Mesendoderm (in vitro differentiated cells): ENCODE measurements around the gene HSF5.
A peak's percentile ranks its signal among the peaks of the same experiment; 100 is the strongest.

Experiments
- DNase-seq: peaks from one replicate; pipeline ENCODE4 v3.0.0; 2013
- H2AK5ac ChIP-seq: 2 replicates; pipeline ENCODE4 v1.6.1; 2013; ENCODE audit warnings: low read length, inconsistent platforms
- H2BK120ac ChIP-seq: 2 replicates; pipeline ENCODE4 v1.6.1; 2013; ENCODE audit warnings: low read depth, mild to moderate bottlenecking, low read length, moderate library complexity, mixed read lengths
- H2BK15ac ChIP-seq: replicated peaks from 2 replicates; pipeline ENCODE4 v1.6.1; 2013; ENCODE audit warnings: low read depth, mild to moderate bottlenecking, moderate library complexity
- H2BK5ac ChIP-seq: 2 replicates; pipeline ENCODE4 v1.6.1; 2013; ENCODE audit warnings: low read length, inconsistent platforms
- H3K18ac ChIP-seq: 2 replicates; pipeline ENCODE4 v1.6.1; 2013; ENCODE audit warnings: mild to moderate bottlenecking, low read length, mixed read lengths
- H3K23ac ChIP-seq: one replicate; pipeline ENCODE4 v1.6.1; 2013; ENCODE audit warnings: low read length
- H3K27ac ChIP-seq: 2 replicates; pipeline ENCODE4 v1.5.1; 2013; ENCODE audit warnings: low read depth, mild to moderate bottlenecking, inconsistent platforms, low read length, moderate library complexity
- H3K27me3 ChIP-seq: 2 replicates; pipeline ENCODE4 v1.6.1; 2013; ENCODE audit warnings: low read length, control low read depth, mild to moderate bottlenecking, inconsistent platforms; ENCODE audit not compliant: insufficient read depth, poor library complexity
- H3K36me3 ChIP-seq: 2 replicates; pipeline ENCODE4 v1.6.1; 2013; ENCODE audit warnings: low read length, inconsistent platforms; ENCODE audit not compliant: control insufficient read depth, insufficient read depth
- H3K4ac ChIP-seq: one replicate; pipeline ENCODE4 v1.6.1; 2013; ENCODE audit warnings: low read depth, mild to moderate bottlenecking, low read length, moderate library complexity
- H3K4me1 ChIP-seq: 2 replicates; pipeline ENCODE4 v1.6.1; 2013; ENCODE audit warnings: low read depth, low read length, inconsistent platforms; ENCODE audit not compliant: control insufficient read depth
- H3K4me2 ChIP-seq: 2 replicates; pipeline ENCODE4 v1.6.1; 2013; ENCODE audit warnings: low read length
- H3K4me3 ChIP-seq: 2 replicates; pipeline ENCODE4 v1.5.1; 2013; ENCODE audit warnings: mild to moderate bottlenecking, low read length
- H3K56ac ChIP-seq: one replicate; pipeline ENCODE4 v1.6.1; 2013; ENCODE audit warnings: low read length
- H3K79me1 ChIP-seq: 2 replicates; pipeline ENCODE4 v1.6.1; 2013; ENCODE audit warnings: low read length, inconsistent platforms
- H3K79me2 ChIP-seq: 2 replicates; pipeline ENCODE4 v1.6.1; 2013; ENCODE audit warnings: mild to moderate bottlenecking, low read length; ENCODE audit not compliant: control insufficient read depth, insufficient read depth
- H3K9ac ChIP-seq: 2 replicates; pipeline ENCODE4 v1.6.1; 2013; ENCODE audit warnings: low read length, inconsistent platforms
- H4K5ac ChIP-seq: one replicate; pipeline ENCODE4 v1.6.1; 2013; ENCODE audit warnings: low read length
- H4K8ac ChIP-seq: one replicate; pipeline ENCODE4 v1.6.1; 2013; ENCODE audit warnings: low read depth, mild to moderate bottlenecking, control low read depth, low read length, moderate library complexity
- WGBS: extraction: QIAGEN DNeasy Blood & Tissue Kit; methylation state at CpG from one replicate; pipeline ENCODE4 v1.1.7; 2013; ENCODE audit warnings: low lambda C conversion rate, missing lambda C conversion rate; ENCODE audit not compliant: insufficient coverage; ENCODE audit errors: extremely low coverage; 5-methylcytosine and 5-hydroxymethylcytosine counted together

Gene HSF5

GRCh38 chr17:58530655-58531054 lies 42.4 kb upstream of the HSF5 start:
- no peaks in the 10 kb centered on the region for H3K79me2 ChIP-seq
- H4K8ac ChIP-seq = no peak overlapping the region
- no peaks in the 10 kb centered on the region for H3K79me1 ChIP-seq
- no peak overlapping the region for H3K23ac ChIP-seq
- no peak for DNase-seq
- H3K56ac ChIP-seq = no peak overlapping the region
- no peaks in the 10 kb centered on the region for H3K27me3 ChIP-seq
- no peak overlapping the region for H3K4ac ChIP-seq
- no peak overlapping the region for H2BK120ac ChIP-seq
- H3K9ac ChIP-seq = no peak overlapping the region
- H2BK15ac ChIP-seq = no peak overlapping the region
- no peaks in the 10 kb centered on the region for H3K4me1 ChIP-seq
- H3K18ac ChIP-seq = no peak overlapping the region
- no CpG with 5 or more reads among the region's 2 CpGs for WGBS
- H3K36me3 ChIP-seq = no peaks in the 10 kb centered on the region
- no peak overlapping the region for H3K27ac ChIP-seq
- H2BK5ac ChIP-seq = no peak overlapping the region
- H2AK5ac ChIP-seq = no peak overlapping the region
- no peak overlapping the region for H3K4me2 ChIP-seq
- no peak overlapping the region for H4K5ac ChIP-seq
- no peak overlapping the region for H3K4me3 ChIP-seq

GRCh38 chr17:58529275-58529674 lies 41.1 kb upstream of the HSF5 start:
- Histone ChIP-seq H3K4ac (no peak overlapping the region), H3K56ac (no peak overlapping the region), H3K36me3 (no peaks in the 10 kb centered on the region), H3K4me1 (no peaks in the 10 kb centered on the region), H3K4me2 (no peak overlapping the region), H3K18ac (no peak overlapping the region), H3K4me3 (no peak overlapping the region), H2BK15ac (no peak overlapping the region), H3K79me2 (no peaks in the 10 kb centered on the region), H3K9ac (no peak overlapping the region), H3K23ac (no peak overlapping the region), H4K8ac (no peak overlapping the region), H2AK5ac (no peak overlapping the region), H2BK5ac (no peak overlapping the region), H4K5ac (no peak overlapping the region), H3K27ac (no peak overlapping the region), H3K27me3 (no peaks in the 10 kb centered on the region), H2BK120ac (no peak overlapping the region), H3K79me1 (no peaks in the 10 kb centered on the region)
- DNase-seq = no peak
- no CpG with 5 or more reads among the region's 1 CpG for WGBS

- no peak overlapping the region for H3K56ac ChIP-seq
- no peak overlapping the region for H3K23ac ChIP-seq
- no CpG with 5 or more reads among the region's 3 CpGs for WGBS
- H3K27ac ChIP-seq = no peak overlapping the region
- H3K79me2 ChIP-seq = no peaks in the 10 kb centered on the region
- no peaks in the 10 kb centered on the region for H3K27me3 ChIP-seq
- H3K4me3 ChIP-seq = no peak overlapping the region
- no peak overlapping the region for H3K18ac ChIP-seq
- no peaks in the 10 kb centered on the region for H3K79me1 ChIP-seq
- H3K36me3 ChIP-seq = no peaks in the 10 kb centered on the region
- no peak overlapping the region for H4K5ac ChIP-seq
- H3K4me2 ChIP-seq = no peak overlapping the region
- H2BK15ac ChIP-seq = no peak overlapping the region
- H3K4me1 ChIP-seq = no peaks in the 10 kb centered on the region
- H3K9ac ChIP-seq = no peak overlapping the region
- DNase-seq = no peak
- no peak overlapping the region for H2BK5ac ChIP-seq
- no peak overlapping the region for H3K4ac ChIP-seq
- no peak overlapping the region for H2BK120ac ChIP-seq
- no peak overlapping the region for H4K8ac ChIP-seq
- no peak overlapping the region for H2AK5ac ChIP-seq
These were observed 40.2 kb upstream of the HSF5 start for GRCh38 chr17:58528443-58528842.

GRCh38 chr17:58527949-58528348 lies 39.7 kb upstream of the HSF5 start:
- H3K4ac ChIP-seq = no peak overlapping the region
- WGBS = no CpG with 5 or more reads among the region's 3 CpGs

GRCh38 chr17:58527306-58527705 lies 39.1 kb upstream of the HSF5 start:
- WGBS = no CpG with 5 or more reads among the region's 2 CpGs
- no peak overlapping the region for H3K56ac ChIP-seq
- no peak overlapping the region for H3K4me3 ChIP-seq
- H3K4me2 ChIP-seq = no peak overlapping the region
- H3K27ac ChIP-seq = no peak overlapping the region
- H4K5ac ChIP-seq = no peak overlapping the region
- H3K4ac ChIP-seq = no peak overlapping the region
- H3K23ac ChIP-seq = no peak overlapping the region
- H3K79me2 ChIP-seq = no peaks in the 10 kb centered on the region
- H2BK5ac ChIP-seq = no peak overlapping the region
- no peaks in the 10 kb centered on the region for H3K4me1 ChIP-seq
- no peak overlapping the region for H2BK15ac ChIP-seq
- H3K9ac ChIP-seq = no peak overlapping the region
- H2AK5ac ChIP-seq = no peak overlapping the region
- no peaks in the 10 kb centered on the region for H3K27me3 ChIP-seq
- no peak overlapping the region for H2BK120ac ChIP-seq
- H3K36me3 ChIP-seq = no peaks in the 10 kb centered on the region
- no peaks in the 10 kb centered on the region for H3K79me1 ChIP-seq
- H4K8ac ChIP-seq = no peak overlapping the region
- H3K18ac ChIP-seq = no peak overlapping the region
- no peak for DNase-seq

More at GRCh38 chr17:58527949-58528348, 39.7 kb upstream of the HSF5 start:
- Histone ChIP-seq H3K27ac (no peak overlapping the region), H2BK15ac (no peak overlapping the region), H3K27me3 (no peaks in the 10 kb centered on the region), H3K4me3 (no peak overlapping the region), H2BK5ac (no peak overlapping the region), H3K4me1 (no peaks in the 10 kb centered on the region), H3K36me3 (no peaks in the 10 kb centered on the region), H2BK120ac (no peak overlapping the region), H3K56ac (peak overlapping the region; percentile 19), H3K18ac (no peak overlapping the region), H3K9ac (no peak overlapping the region), H3K79me1 (no peaks in the 10 kb centered on the region), H3K23ac (no peak overlapping the region), H4K8ac (no peak overlapping the region), H3K79me2 (no peaks in the 10 kb centered on the region), H4K5ac (no peak overlapping the region), H3K4me2 (no peak overlapping the region), H2AK5ac (no peak overlapping the region)
- peak; percentile 67 for DNase-seq

- Histone ChIP-seq H3K18ac (no peak overlapping the region), H3K79me1 (no peaks in the 10 kb centered on the region)
These were observed 37.0 kb upstream of the HSF5 start for GRCh38 chr17:58525239-58525638.

More at GRCh38 chr17:58525239-58525638, 37.0 kb upstream of the HSF5 start:
- H3K23ac ChIP-seq = no peak overlapping the region
- no peak overlapping the region for H4K8ac ChIP-seq
- H3K4ac ChIP-seq = no peak overlapping the region
- H3K4me2 ChIP-seq = no peak overlapping the region
- no peaks in the 10 kb centered on the region for H3K27me3 ChIP-seq
- no peak overlapping the region for H2BK120ac ChIP-seq
- H3K56ac ChIP-seq = peak overlapping the region; percentile 43
- no peak overlapping the region for H3K9ac ChIP-seq
- no peaks in the 10 kb centered on the region for H3K79me2 ChIP-seq
- no peak overlapping the region for H3K4me3 ChIP-seq
- H2BK5ac ChIP-seq = no peak overlapping the region
- H3K4me1 ChIP-seq = no peaks in the 10 kb centered on the region
- no peaks in the 10 kb centered on the region for H3K36me3 ChIP-seq
- no peak overlapping the region for H2AK5ac ChIP-seq
- H4K5ac ChIP-seq = no peak overlapping the region
- H3K27ac ChIP-seq = no peak overlapping the region
- WGBS = no CpG with 5 or more reads among the region's 3 CpGs
- peak; percentile 47 for DNase-seq
- H2BK15ac ChIP-seq = no peak overlapping the region
